SK-N-MC (cell line): ENCODE data around the gene DGKH.

ENCODE experiments used
- DNase-seq: peaks from one replicate; pipeline ENCODE4 v3.0.0-alpha.2; 2011; ENCODE audit warnings: low read depth, low spot score
- H3K27ac ChIP-seq: fragments of 200-600 bp; sonication (generic); 2 replicates; pipeline ENCODE4 v1.5.1; 2016; ENCODE audit warnings: mixed run types
- H3K36me3 ChIP-seq: fragments of 200-600 bp; sonication (generic); 2 replicates; pipeline ENCODE4 v1.6.1; 2017; ENCODE audit warnings: antibody characterized with exemption, low read length, mixed read lengths; ENCODE audit not compliant: insufficient read depth
- H3K4me3 ChIP-seq: fragments of 200-600 bp; sonication (generic); 2 replicates; pipeline ENCODE4 v1.5.1; 2016
- H3K9ac ChIP-seq: fragments of 200-600 bp; sonication (generic); 2 replicates; pipeline ENCODE4 v1.8.0; 2017; ENCODE audit warnings: mixed run types, mixed read lengths; ENCODE audit not compliant: insufficient read length
- H3K9me3 ChIP-seq: fragments of 200-600 bp; sonication (generic); 2 replicates; pipeline ENCODE4 v1.6.1; 2017; ENCODE audit warnings: low read depth, mild to moderate bottlenecking, antibody characterized with exemption, low read length, moderate library complexity, mixed read lengths
- EZH2 ChIP-seq: fragments of 200-600 bp; sonication (generic); IDR thresholded peaks from one replicate; pipeline ENCODE4 v1.6.1; 2017; ENCODE audit warnings: antibody characterized with exemption
- FOXP2 ChIP-seq: optimal IDR thresholded peaks from 2 replicates; pipeline ENCODE3; 2011; ENCODE audit warnings: mild to moderate bottlenecking, moderate library complexity; ENCODE audit not compliant: insufficient read depth; ENCODE audit errors: extremely low read length, control extremely low read depth
- POLR2AphosphoS5 ChIP-seq: IDR thresholded peaks from 2 replicates; pipeline ENCODE4 v1.6.1; 2012; ENCODE audit warnings: mild to moderate bottlenecking, low read depth, low read length, borderline replicate concordance

The DGKH gene

GRCh38 chr13:42280537-42280936 is 232.1 kb downstream of the DGKH start:
- Histone ChIP-seq H3K9ac (no peak overlapping the region), H3K36me3 (no peaks in the 10 kb centered on the region), H3K9me3 (no peaks in the 10 kb centered on the region), H3K4me3 (no peak overlapping the region), H3K27ac (no peak overlapping the region)
- DNase-seq, result no peak
- TF ChIP-seq EZH2 (no peak), POLR2AphosphoS5 (no peak), FOXP2 (no peak)

- TF ChIP-seq EZH2 (no peak), POLR2AphosphoS5 (no peak), FOXP2 (no peak)
- Histone ChIP-seq H3K4me3 (no peak overlapping the region), H3K9ac (no peak overlapping the region), H3K27ac (no peak overlapping the region), H3K9me3 (no peaks in the 10 kb centered on the region), H3K36me3 (peaks cover 6% of the 10 kb centered on the region; the same call in 1 of the 2 replicates)
- DNase-seq, result no peak
These were observed 235.1 kb downstream of the DGKH start for GRCh38 chr13:42283574-42283973.

GRCh38 chr13:42284068-42284467 is 235.6 kb downstream of the DGKH start:
- no peak for TF ChIP-seq FOXP2
- TF ChIP-seq EZH2, result no peak
- TF ChIP-seq POLR2AphosphoS5, result no peak
- peaks cover 6% of the 10 kb centered on the region; the same call in 1 of the 2 replicates for H3K36me3 ChIP-seq

More at GRCh38 chr13:42284068-42284467, 235.6 kb downstream of the DGKH start:
- Histone ChIP-seq H3K9ac (no peak overlapping the region), H3K9me3 (no peaks in the 10 kb centered on the region), H3K4me3 (no peak overlapping the region), H3K27ac (no peak overlapping the region)
- no peak for DNase-seq
